H9 (cell line): ENCODE results near the gene CCSER2. TPM values are rescaled to one million over a fixed set of nuclear protein-coding genes. Genes with fewer than 3 reads are reported as not detected.

Experiments used
- DNase-seq: peaks from one replicate; pipeline ENCODE4 v3.0.0-alpha.2; 2017
- H2AFZ ChIP-seq: one replicate; pipeline ENCODE4 v1.6.1; 2013; ENCODE audit warnings: mild to moderate bottlenecking, low read length, control low read depth, moderate library complexity
- H2AK5ac ChIP-seq: 2 replicates; pipeline ENCODE4 v1.6.1; 2013; ENCODE audit warnings: low read length, control low read depth, mixed read lengths; ENCODE audit not compliant: insufficient read length
- H2BK120ac ChIP-seq: one replicate; pipeline ENCODE4 v1.6.1; 2013; ENCODE audit warnings: low read depth, mild to moderate bottlenecking, low read length, control low read depth, inconsistent platforms; ENCODE audit not compliant: poor library complexity, severe bottlenecking
- H2BK12ac ChIP-seq: 2 replicates; pipeline ENCODE4 v1.6.1; 2013; ENCODE audit warnings: low read length, control low read depth, mixed read lengths, low read depth; ENCODE audit not compliant: insufficient read length
- H2BK15ac ChIP-seq: 2 replicates; pipeline ENCODE4 v1.6.1; 2013; ENCODE audit warnings: low read depth, low read length, control low read depth
- H2BK20ac ChIP-seq: one replicate; pipeline ENCODE4 v1.6.1; 2013; ENCODE audit warnings: low read depth, mild to moderate bottlenecking, low read length, control low read depth, inconsistent platforms; ENCODE audit not compliant: poor library complexity, severe bottlenecking
- H2BK5ac ChIP-seq: 2 replicates; pipeline ENCODE4 v1.6.1; 2013; ENCODE audit warnings: low read length, control low read depth, mixed read lengths; ENCODE audit not compliant: insufficient read length
- H3K14ac ChIP-seq: 2 replicates; pipeline ENCODE4 v1.6.1; 2013; ENCODE audit warnings: low read length, control low read depth; ENCODE audit not compliant: insufficient read depth
- H3K18ac ChIP-seq: 2 replicates; pipeline ENCODE4 v1.6.1; 2013; ENCODE audit warnings: low read depth, mild to moderate bottlenecking, mixed read lengths, low read length, control low read depth; ENCODE audit not compliant: insufficient read length
- H3K23ac ChIP-seq: 2 replicates; pipeline ENCODE4 v1.6.1; 2013; ENCODE audit warnings: low read length, control low read depth, mixed read lengths, low read depth; ENCODE audit not compliant: insufficient read length
- H3K23me2 ChIP-seq: 2 replicates; pipeline ENCODE4 v1.6.1; 2013; ENCODE audit warnings: low read depth, mild to moderate bottlenecking, mixed read lengths, low read length, control low read depth; ENCODE audit not compliant: insufficient read length, poor library complexity, severe bottlenecking
- H3K27ac ChIP-seq: 2 replicates; pipeline ENCODE4 v1.5.1; 2013; ENCODE audit warnings: low read length, control low read depth, mixed read lengths, low read depth; ENCODE audit not compliant: insufficient read length
- H3K27me3 ChIP-seq: 2 replicates; pipeline ENCODE4 v1.6.1; 2013; ENCODE audit warnings: low read length, control low read depth, inconsistent platforms; ENCODE audit not compliant: insufficient read depth
- H3K4ac ChIP-seq: 2 replicates; pipeline ENCODE4 v1.6.1; 2013; ENCODE audit warnings: low read depth, mild to moderate bottlenecking, control low read depth, inconsistent platforms, low read length, moderate library complexity
- H3K4me1 ChIP-seq: 2 replicates; pipeline ENCODE4 v1.6.1; 2013; ENCODE audit warnings: low read length, control low read depth, inconsistent platforms; ENCODE audit not compliant: insufficient read depth
- H3K4me2 ChIP-seq: 2 replicates; pipeline ENCODE4 v1.6.1; 2013; ENCODE audit warnings: low read length, control low read depth, mixed read lengths; ENCODE audit not compliant: insufficient read length, insufficient read depth
- H3K56ac ChIP-seq: 2 replicates; pipeline ENCODE4 v1.6.1; 2013; ENCODE audit warnings: low read depth, mild to moderate bottlenecking, mixed read lengths, low read length, control low read depth; ENCODE audit not compliant: insufficient read length
- H3K79me1 ChIP-seq: 2 replicates; pipeline ENCODE4 v1.6.1; 2013; ENCODE audit warnings: low read depth, mild to moderate bottlenecking, moderate library complexity, low read length, control low read depth, inconsistent platforms; ENCODE audit not compliant: insufficient read depth, poor library complexity, severe bottlenecking
- H3K79me2 ChIP-seq: 2 replicates; pipeline ENCODE4 v1.6.1; 2013; ENCODE audit warnings: low read length, control low read depth, inconsistent platforms; ENCODE audit not compliant: insufficient read depth
- H3K9ac ChIP-seq: 2 replicates; pipeline ENCODE4 v1.6.1; 2013; ENCODE audit warnings: low read length, control low read depth, mixed read lengths; ENCODE audit not compliant: insufficient read length; ENCODE audit errors: extremely low read depth
- H3K9me3 ChIP-seq: one replicate; pipeline ENCODE4 v1.6.1; 2013; ENCODE audit warnings: low read depth, low read length, inconsistent platforms; ENCODE audit not compliant: control insufficient read depth
- H3T11ph ChIP-seq: one replicate; pipeline ENCODE4 v1.6.1; 2013; ENCODE audit warnings: mild to moderate bottlenecking, low read length, control low read depth, inconsistent platforms
- H4K20me1 ChIP-seq: one replicate; pipeline ENCODE4 v1.6.1; 2013; ENCODE audit not compliant: control insufficient read depth, insufficient read length, insufficient read depth
- H4K5ac ChIP-seq: 2 replicates; pipeline ENCODE4 v1.6.1; 2013; ENCODE audit warnings: low read depth, mild to moderate bottlenecking, mixed read lengths, low read length, control low read depth; ENCODE audit not compliant: insufficient read length
- H4K8ac ChIP-seq: replicated peaks from 2 replicates; pipeline ENCODE4 v1.6.1; 2013; ENCODE audit warnings: low read length, control low read depth, mixed read lengths, low read depth; ENCODE audit not compliant: insufficient read length
- H4K91ac ChIP-seq: 2 replicates; pipeline ENCODE4 v1.6.1; 2013; ENCODE audit warnings: low read depth, mild to moderate bottlenecking, moderate library complexity, mixed read lengths, low read length, control low read depth; ENCODE audit not compliant: insufficient read length
- H3K27ac Mint-ChIP-seq, 3 experiments: 2 replicates in 2 of 3; 3 replicates in 1 of 3; pipeline ENCODE4 v1.8.0; 2020 to 2021; ENCODE audit warnings: mixed read lengths in 3 of 3, mild to moderate bottlenecking in 1 of 3, moderate library complexity in 1 of 3
- H3K27me3 Mint-ChIP-seq: 2 replicates; pipeline ENCODE4 v1.8.0; 2021; ENCODE audit warnings: low read depth, mild to moderate bottlenecking, moderate library complexity, mixed read lengths
- H3K36me3 Mint-ChIP-seq, 3 experiments: 2 replicates in 2 of 3; 3 replicates in 1 of 3; pipeline ENCODE4 v1.8.0; 2020 to 2021; ENCODE audit warnings: low read depth in 3 of 3, mixed read lengths in 3 of 3; ENCODE audit not compliant: insufficient read depth in 1 of 3
- H3K4me1 Mint-ChIP-seq, 2 experiments: 2 replicates each; pipeline ENCODE4 v1.8.0; 2020; ENCODE audit warnings: mixed read lengths in 2 of 2
- H3K4me3 Mint-ChIP-seq, 2 experiments: 2 replicates in 1 of 2; 3 replicates in 1 of 2; pipeline ENCODE4 v1.8.0; 2020 to 2021; ENCODE audit warnings: mild to moderate bottlenecking in 2 of 2, mixed read lengths in 2 of 2, moderate library complexity in 1 of 2
- H3K9me3 Mint-ChIP-seq, 2 experiments: 2 replicates in 1 of 2; 3 replicates in 1 of 2; pipeline ENCODE4 v1.8.0; 2020; ENCODE audit warnings: mild to moderate bottlenecking in 2 of 2, mixed read lengths in 2 of 2, moderate library complexity in 1 of 2
- CTCF ChIP-seq: fragments of 200-600 bp; sonication (generic); conservative IDR thresholded peaks from 3 replicates; pipeline ENCODE4 v1.8.0; 2021; ENCODE audit warnings: antibody characterized with exemption, mild to moderate bottlenecking
- WGBS: extraction: QIAGEN DNeasy Blood & Tissue Kit; methylation state at CpG from one replicate; pipeline ENCODE4 v1.1.7; 2013; ENCODE audit warnings: missing lambda C conversion rate, low lambda C conversion rate, mixed read lengths; ENCODE audit not compliant: insufficient read length; ENCODE audit errors: extremely low coverage; 5-methylcytosine and 5-hydroxymethylcytosine counted together
- total RNA-seq: library from RNA; stranded (reverse); gene quantifications from 2 replicates; pipeline ENCODE4 v1.2.1, GENCODE V29; 2021

CCSER2 gene
- total RNA-seq, 1 experiment from 2014 or later = 22.2 TPM

DNA sequence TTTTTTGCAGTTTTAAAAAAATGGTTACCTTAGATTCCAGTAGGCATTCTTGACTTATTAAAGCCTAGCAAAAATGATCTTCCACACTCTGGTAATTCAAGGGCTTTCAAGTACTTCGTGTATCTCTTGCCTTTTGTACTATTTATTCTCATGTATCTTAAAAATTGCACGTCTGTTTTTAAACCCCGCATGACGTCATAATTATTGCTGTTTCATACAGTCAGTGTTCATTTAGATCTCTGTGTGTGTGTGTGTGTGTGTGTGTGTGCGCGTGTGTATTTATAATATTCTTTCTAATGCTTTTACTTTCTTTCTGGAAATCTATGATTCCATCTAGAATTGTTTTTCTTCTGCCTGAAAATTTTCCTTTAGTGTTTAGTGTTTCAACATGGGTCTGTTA is 234.2 kb downstream of the CCSER2 start:
- H3K23ac ChIP-seq = no peak overlapping the region
- no peaks in the 10 kb centered on the region for H3K27me3 ChIP-seq
- H3K27ac Mint-ChIP-seq = no peak overlapping the region
- DNase-seq = no peak
- no peak overlapping the region for H3T11ph ChIP-seq
- no peaks in the 10 kb centered on the region for H4K20me1 ChIP-seq
- no peaks in the 10 kb centered on the region for H3K9me3 ChIP-seq
- peaks cover 0 to 17% (median 2%) of the 10 kb centered on the region in 3 experiments; a peak in 3 of 7 replicates for H3K36me3 Mint-ChIP-seq
- no peak overlapping the region for H2BK12ac ChIP-seq
- no peak overlapping the region for H3K4ac ChIP-seq
- peaks cover 21 to 24% of the 10 kb centered on the region in 2 experiments for H3K4me1 Mint-ChIP-seq
- H3K4me2 ChIP-seq = no peak overlapping the region
- H3K56ac ChIP-seq = no peak overlapping the region
- H2BK20ac ChIP-seq = no peak overlapping the region
- H3K4me3 Mint-ChIP-seq = no peak overlapping the region
- no peaks in the 10 kb centered on the region for H3K79me2 ChIP-seq
- H4K91ac ChIP-seq = no peak overlapping the region
- no peak overlapping the region for H2BK120ac ChIP-seq
- WGBS = no CpG with 5 or more reads among the region's 6 CpGs
- no peak overlapping the region for H2AFZ ChIP-seq
- no peak overlapping the region for H4K5ac ChIP-seq
- no peak overlapping the region for H3K9ac ChIP-seq
- H2BK5ac ChIP-seq = no peak overlapping the region
- no peak overlapping the region for H2BK15ac ChIP-seq
- H3K27ac ChIP-seq = no peak overlapping the region
- H3K27me3 Mint-ChIP-seq = no peaks in the 10 kb centered on the region
- no peak overlapping the region for H4K8ac ChIP-seq
- H3K14ac ChIP-seq = no peak overlapping the region
- H2AK5ac ChIP-seq = no peak overlapping the region
- H3K79me1 ChIP-seq = no peaks in the 10 kb centered on the region
- H3K23me2 ChIP-seq = no peaks in the 10 kb centered on the region
- H3K4me1 ChIP-seq = peaks cover 2% of the 10 kb centered on the region; the same call in 1 of the 2 replicates
- no peak for TF ChIP-seq CTCF
- no peak overlapping the region for H3K18ac ChIP-seq
- peaks cover 0 to 2% of the 10 kb centered on the region in 2 experiments; a peak in 3 of 5 replicates for H3K9me3 Mint-ChIP-seq
